Activated naive CD8-positive, alpha-beta T cell (primary cell): Measurements from ENCODE around the gene MTHFD1L.
"Not testable (repeated sequence)": the region's sequence is repeated elsewhere in the genome, so short reads cannot be mapped to it uniquely, and the experiment has no call there.

ENCODE experiments used
- H3K27ac Mint-ChIP-seq: one replicate; pipeline ENCODE4 v1.8.0; 2021; ENCODE audit warnings: mixed read lengths
- H3K27me3 Mint-ChIP-seq: one replicate; pipeline ENCODE4 v1.8.0; 2021; ENCODE audit warnings: mixed read lengths
- H3K36me3 Mint-ChIP-seq: one replicate; pipeline ENCODE4 v1.8.0; 2021; ENCODE audit warnings: mixed read lengths
- H3K4me1 Mint-ChIP-seq: one replicate; pipeline ENCODE4 v1.8.0; 2021; ENCODE audit warnings: low read depth, mixed read lengths
- H3K4me3 Mint-ChIP-seq: one replicate; pipeline ENCODE4 v1.8.0; 2021; ENCODE audit warnings: mild to moderate bottlenecking, mixed read lengths
- H3K9me3 Mint-ChIP-seq: one replicate; pipeline ENCODE4 v1.8.0; 2021; ENCODE audit warnings: low read depth, mixed read lengths

The MTHFD1L gene

GRCh38 chr6:150857062-150857944 lies 8.2 kb upstream of the MTHFD1L start:
- H3K9me3 Mint-ChIP-seq: no peaks in the 10 kb centered on the region
- peaks cover 10% of the 10 kb centered on the region for H3K27me3 Mint-ChIP-seq
- no peak overlapping the region for H3K27ac Mint-ChIP-seq
- no peaks in the 10 kb centered on the region for H3K4me1 Mint-ChIP-seq
- no peaks in the 10 kb centered on the region for H3K36me3 Mint-ChIP-seq
- no peak overlapping the region for H3K4me3 Mint-ChIP-seq

- Mint-ChIP-seq H3K27ac (no peak overlapping the region), H3K4me1 (no peaks in the 10 kb centered on the region), H3K9me3 (no peaks in the 10 kb centered on the region), H3K27me3 (peaks cover 14% of the 10 kb centered on the region), H3K36me3 (no peaks in the 10 kb centered on the region), H3K4me3 (no peak overlapping the region)
Measured at GRCh38 chr6:150857945-150858308, 7.6 kb upstream of the MTHFD1L start.

- not testable (repeated sequence) for H3K4me3 Mint-ChIP-seq, H3K9me3 Mint-ChIP-seq, H3K27ac Mint-ChIP-seq, H3K36me3 Mint-ChIP-seq, H3K4me1 Mint-ChIP-seq
- H3K27me3 Mint-ChIP-seq: peaks cover 15% of the 10 kb centered on the region
Measured at GRCh38 chr6:150861448-150862168, 3.9 kb upstream of the MTHFD1L start.

GRCh38 chr6:150863213-150863928 lies 2.1 kb upstream of the MTHFD1L start:
- Mint-ChIP-seq H3K4me1 (peaks cover 13% of the 10 kb centered on the region), H3K4me3 (no peak overlapping the region), H3K36me3 (no peaks in the 10 kb centered on the region), H3K27me3 (peaks cover 15% of the 10 kb centered on the region), H3K27ac (no peak overlapping the region), H3K9me3 (no peaks in the 10 kb centered on the region)

GRCh38 chr6:150865043-150865405 lies 478 bp upstream of the MTHFD1L start:
- Mint-ChIP-seq H3K4me3 (peak overlapping the region; percentile 86), H3K27me3 (peaks cover 13% of the 10 kb centered on the region), H3K27ac (peak overlapping the region; percentile 78), H3K4me1 (peaks cover 20% of the 10 kb centered on the region), H3K36me3 (no peaks in the 10 kb centered on the region), H3K9me3 (no peaks in the 10 kb centered on the region)

- Mint-ChIP-seq H3K4me1 (peaks cover 22% of the 10 kb centered on the region), H3K27me3 (peaks cover 8% of the 10 kb centered on the region), H3K4me3 (peak overlapping the region; percentile 94), H3K9me3 (no peaks in the 10 kb centered on the region), H3K27ac (peak overlapping the region; percentile 88), H3K36me3 (no peaks in the 10 kb centered on the region)
Measured at GRCh38 chr6:150866147-150866990, 867 bp downstream of the MTHFD1L start.

- H3K4me1 Mint-ChIP-seq: peaks cover 22% of the 10 kb centered on the region
- H3K27ac Mint-ChIP-seq: peak overlapping the region; percentile 87
- peak overlapping the region; percentile 94 for H3K4me3 Mint-ChIP-seq
- no peaks in the 10 kb centered on the region for H3K36me3 Mint-ChIP-seq
- no peaks in the 10 kb centered on the region for H3K9me3 Mint-ChIP-seq
- peaks cover 6% of the 10 kb centered on the region for H3K27me3 Mint-ChIP-seq
Measured at GRCh38 chr6:150866991-150867501, 1.5 kb downstream of the MTHFD1L start.

GRCh38 chr6:150868759-150869158 lies 3.3 kb downstream of the MTHFD1L start:
- H3K4me1 Mint-ChIP-seq: peaks cover 22% of the 10 kb centered on the region
- no peaks in the 10 kb centered on the region for H3K36me3 Mint-ChIP-seq
- H3K4me3 Mint-ChIP-seq: no peak overlapping the region
- no peaks in the 10 kb centered on the region for H3K9me3 Mint-ChIP-seq
- H3K27ac Mint-ChIP-seq: no peak overlapping the region
- H3K27me3 Mint-ChIP-seq: no peaks in the 10 kb centered on the region

- no peak overlapping the region for H3K4me3 Mint-ChIP-seq
- H3K36me3 Mint-ChIP-seq: peaks cover 3% of the 10 kb centered on the region
- H3K27me3 Mint-ChIP-seq: no peaks in the 10 kb centered on the region
- H3K9me3 Mint-ChIP-seq: no peaks in the 10 kb centered on the region
- H3K4me1 Mint-ChIP-seq: peaks cover 8% of the 10 kb centered on the region
- no peak overlapping the region for H3K27ac Mint-ChIP-seq
Measured at GRCh38 chr6:150874179-150874578, 8.7 kb downstream of the MTHFD1L start.

- H3K36me3 Mint-ChIP-seq: peaks cover 10% of the 10 kb centered on the region
Measured at GRCh38 chr6:150875841-150876240, 10.3 kb downstream of the MTHFD1L start.

GRCh38 chr6:150876598-150876997 lies 11.1 kb downstream of the MTHFD1L start:
- H3K27me3 Mint-ChIP-seq: no peaks in the 10 kb centered on the region
- H3K27ac Mint-ChIP-seq: no peak overlapping the region
- H3K4me1 Mint-ChIP-seq: peaks cover 1% of the 10 kb centered on the region
- H3K36me3 Mint-ChIP-seq: peaks cover 10% of the 10 kb centered on the region
- no peaks in the 10 kb centered on the region for H3K9me3 Mint-ChIP-seq
- H3K4me3 Mint-ChIP-seq: no peak overlapping the region

More at GRCh38 chr6:150875841-150876240, 10.3 kb downstream of the MTHFD1L start:
- Mint-ChIP-seq H3K9me3 (no peaks in the 10 kb centered on the region), H3K4me3 (no peak overlapping the region), H3K27me3 (no peaks in the 10 kb centered on the region), H3K4me1 (peaks cover 1% of the 10 kb centered on the region), H3K27ac (no peak overlapping the region)

GRCh38 chr6:150877928-150878327 lies 12.4 kb downstream of the MTHFD1L start:
- Mint-ChIP-seq H3K27me3 (no peaks in the 10 kb centered on the region), H3K27ac (no peak overlapping the region), H3K4me1 (peaks cover 1% of the 10 kb centered on the region), H3K9me3 (no peaks in the 10 kb centered on the region), H3K36me3 (peaks cover 10% of the 10 kb centered on the region), H3K4me3 (no peak overlapping the region)

- Mint-ChIP-seq H3K9me3 (no peaks in the 10 kb centered on the region), H3K27ac (no peak overlapping the region), H3K4me3 (no peak overlapping the region)
Measured at GRCh38 chr6:150878347-150879213, 13.1 kb downstream of the MTHFD1L start.

More at GRCh38 chr6:150878347-150879213, 13.1 kb downstream of the MTHFD1L start:
- Mint-ChIP-seq H3K36me3 (peaks cover 14% of the 10 kb centered on the region), H3K4me1 (peaks cover 1% of the 10 kb centered on the region), H3K27me3 (no peaks in the 10 kb centered on the region)
